HepG2 (cell line): ENCODE measurements around the gene SLC4A11. TPM values are rescaled to one million over a fixed set of nuclear protein-coding genes. Genes with fewer than 3 reads are reported as not detected.
A peak's percentile ranks its signal among the peaks of the same experiment; 100 is the strongest.

Source experiments
- ATRX ChIP-seq: sonication (generic); formaldehyde crosslinking; IDR thresholded peaks from 2 replicates; pipeline ENCODE4 v1.4.0; 2020; ENCODE audit warnings: missing genetic modification reagents, borderline replicate concordance
- HMG20B ChIP-seq: conservative IDR thresholded peaks from 2 replicates; pipeline ENCODE4 v1.6.1; 2016; ENCODE audit warnings: missing genetic modification reagents, missing compliant biosample characterization
- ISX ChIP-seq: sonication (generic); formaldehyde crosslinking; conservative IDR thresholded peaks from 2 replicates; pipeline ENCODE4 v1.5.0; 2020; ENCODE audit warnings: missing genetic modification reagents
- PAX8 ChIP-seq: sonication (generic); formaldehyde crosslinking; IDR thresholded peaks from 2 replicates; pipeline ENCODE4 v1.8.0; 2022; ENCODE audit warnings: mild to moderate bottlenecking, missing genetic modification reagents, borderline replicate concordance
- PPARG ChIP-seq: conservative IDR thresholded peaks from 2 replicates; pipeline ENCODE4 v1.6.1; 2016; ENCODE audit warnings: missing biosample characterization, missing genetic modification reagents
- PTBP1 ChIP-seq: fragments of 200-400 bp; formaldehyde crosslinking; IDR thresholded peaks from 2 replicates; pipeline ENCODE4 v1.6.1; 2018; ENCODE audit warnings: low read length, low read depth; ENCODE audit not compliant: poor library complexity, severe bottlenecking
- RAD21 ChIP-seq: fragments of 450-650 bp; formaldehyde crosslinking; IDR thresholded peaks from 2 replicates; pipeline ENCODE4 v1.5.0; 2020; ENCODE audit warnings: mild to moderate bottlenecking
- RFX3 ChIP-seq: IDR thresholded peaks from 2 replicates; pipeline ENCODE4 v1.6.1; 2016; ENCODE audit warnings: missing biosample characterization, missing genetic modification reagents
- SP4 ChIP-seq: sonication (generic); formaldehyde crosslinking; IDR thresholded peaks from 2 replicates; pipeline ENCODE4 v1.8.1; 2023; ENCODE audit warnings: mild to moderate bottlenecking, missing genetic modification reagents
- SPEN ChIP-seq: sonication (generic); formaldehyde crosslinking; IDR thresholded peaks from 2 replicates; pipeline ENCODE4 v1.5.1; 2020; ENCODE audit warnings: low read depth, mild to moderate bottlenecking, missing genetic modification reagents
- TMF1 ChIP-seq: sonication (generic); formaldehyde crosslinking; IDR thresholded peaks from 2 replicates; pipeline ENCODE4 v1.8.1; 2022; ENCODE audit warnings: low read depth, missing genetic modification reagents
- ZMYM2 ChIP-seq: sonication (generic); formaldehyde crosslinking; IDR thresholded peaks from 2 replicates; pipeline ENCODE4 v1.8.0; 2022; ENCODE audit warnings: mild to moderate bottlenecking, missing genetic modification reagents
- ZNF160 ChIP-seq: sonication (generic); formaldehyde crosslinking; IDR thresholded peaks from 2 replicates; pipeline ENCODE4 v1.8.0; 2022; ENCODE audit warnings: mild to moderate bottlenecking, inconsistent platforms, missing genetic modification reagents
- ZNF704 ChIP-seq: sonication (generic); formaldehyde crosslinking; IDR thresholded peaks from 2 replicates; pipeline ENCODE4 v1.8.1; 2023; ENCODE audit warnings: mild to moderate bottlenecking, inconsistent platforms, moderate library complexity, missing genetic modification reagents, borderline replicate concordance
- ZNF768 ChIP-seq: sonication (generic); formaldehyde crosslinking; IDR thresholded peaks from 2 replicates; pipeline ENCODE4 v1.4.0; 2020; ENCODE audit warnings: missing genetic modification reagents
- polyA plus RNA-seq, 8 experiments: library from polyadenylated mRNA; depleted of rRNA in 3 of 8; stranded (reverse) in 7 of 8; unstranded in 1 of 8; fragments of >200 nt; fragmentation: Illumina TruSeq in 4 of 8; extraction: Trizol in 4 of 8; gene quantifications; 2 replicates each; pipeline versions ENCODE4 v1.2.1 to v1.2.3, GENCODE V29; 2011 to 2016; ENCODE audit warnings: low read depth in 4 of 8, missing spikeins in 1 of 8, mixed read lengths in 1 of 8; ENCODE audit not compliant: insufficient read depth in 1 of 8
- total RNA-seq, 5 experiments: library from RNA; depleted of rRNA; stranded (reverse); fragments of >200 nt; fragmentation: Illumina TruSeq; extraction: Trizol; gene quantifications; 2 replicates each; pipeline ENCODE4 v1.2.3, GENCODE V29; 2016; ENCODE audit warnings: low read depth in 1 of 5
- TF ChIP-seq, protein P1 (sequence below), 2 experiments: sonication (generic) in 1 of 2; formaldehyde crosslinking in 1 of 2; IDR thresholded peaks; 2 replicates each; pipeline versions ENCODE4 v1.6.1 to v1.9.0; 2014 to 2022; ENCODE audit warnings: antibody characterized with exemption in 1 of 2, borderline replicate concordance in 1 of 2, inconsistent platforms in 1 of 2, low read depth in 1 of 2, missing genetic modification reagents in 1 of 2
- TF ChIP-seq, protein P2 (sequence below): sonication (generic); formaldehyde crosslinking; IDR thresholded peaks from 2 replicates; pipeline ENCODE4 v1.9.0; 2021; ENCODE audit warnings: missing genetic modification reagents, mild to moderate bottlenecking, borderline replicate concordance
- TF ChIP-seq, protein P3 (sequence below): sonication (generic); formaldehyde crosslinking; IDR thresholded peaks from 2 replicates; pipeline ENCODE4 v1.5.1; 2020; ENCODE audit warnings: missing genetic modification reagents, mild to moderate bottlenecking, borderline replicate concordance

SLC4A11 gene
- total and polyA plus RNA-seq, 2 of the 13 experiments (the other 11 are each of a cell fraction or from before 2014, with no cell fraction given) = 3.9 to 27.0 TPM

- TF ChIP-seq, protein P1, sequence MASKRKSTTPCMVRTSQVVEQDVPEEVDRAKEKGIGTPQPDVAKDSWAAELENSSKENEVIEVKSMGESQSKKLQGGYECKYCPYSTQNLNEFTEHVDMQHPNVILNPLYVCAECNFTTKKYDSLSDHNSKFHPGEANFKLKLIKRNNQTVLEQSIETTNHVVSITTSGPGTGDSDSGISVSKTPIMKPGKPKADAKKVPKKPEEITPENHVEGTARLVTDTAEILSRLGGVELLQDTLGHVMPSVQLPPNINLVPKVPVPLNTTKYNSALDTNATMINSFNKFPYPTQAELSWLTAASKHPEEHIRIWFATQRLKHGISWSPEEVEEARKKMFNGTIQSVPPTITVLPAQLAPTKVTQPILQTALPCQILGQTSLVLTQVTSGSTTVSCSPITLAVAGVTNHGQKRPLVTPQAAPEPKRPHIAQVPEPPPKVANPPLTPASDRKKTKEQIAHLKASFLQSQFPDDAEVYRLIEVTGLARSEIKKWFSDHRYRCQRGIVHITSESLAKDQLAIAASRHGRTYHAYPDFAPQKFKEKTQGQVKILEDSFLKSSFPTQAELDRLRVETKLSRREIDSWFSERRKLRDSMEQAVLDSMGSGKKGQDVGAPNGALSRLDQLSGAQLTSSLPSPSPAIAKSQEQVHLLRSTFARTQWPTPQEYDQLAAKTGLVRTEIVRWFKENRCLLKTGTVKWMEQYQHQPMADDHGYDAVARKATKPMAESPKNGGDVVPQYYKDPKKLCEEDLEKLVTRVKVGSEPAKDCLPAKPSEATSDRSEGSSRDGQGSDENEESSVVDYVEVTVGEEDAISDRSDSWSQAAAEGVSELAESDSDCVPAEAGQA (IDR thresholded peaks at IDR 0.05; ENCODE audit: low read depth) = no peak
- TF ChIP-seq, protein P1 (CRISPR knock-in tag; IDR thresholded peaks at IDR 0.05; ENCODE audit: borderline replicate concordance) = no peak
- TF ChIP-seq ISX (CRISPR knock-in tag) = no peak
- peak; percentile 70; the same call in 1 of the 2 replicates for TF ChIP-seq RAD21 (CRISPR knock-in tag)
- TF ChIP-seq HMG20B (CRISPR knock-in tag) = 0 out of 2 replicates have a peak, but pooled peaks have one; percentile 16
- peak; percentile 75 for TF ChIP-seq ZNF768
- TF ChIP-seq, protein P2, sequence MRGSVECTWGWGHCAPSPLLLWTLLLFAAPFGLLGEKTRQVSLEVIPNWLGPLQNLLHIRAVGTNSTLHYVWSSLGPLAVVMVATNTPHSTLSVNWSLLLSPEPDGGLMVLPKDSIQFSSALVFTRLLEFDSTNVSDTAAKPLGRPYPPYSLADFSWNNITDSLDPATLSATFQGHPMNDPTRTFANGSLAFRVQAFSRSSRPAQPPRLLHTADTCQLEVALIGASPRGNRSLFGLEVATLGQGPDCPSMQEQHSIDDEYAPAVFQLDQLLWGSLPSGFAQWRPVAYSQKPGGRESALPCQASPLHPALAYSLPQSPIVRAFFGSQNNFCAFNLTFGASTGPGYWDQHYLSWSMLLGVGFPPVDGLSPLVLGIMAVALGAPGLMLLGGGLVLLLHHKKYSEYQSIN = no peak
- 0 out of 2 replicates have a peak, but pooled peaks have one; percentile 5 for TF ChIP-seq ZNF704 (CRISPR knock-in tag)
- no peak for TF ChIP-seq TMF1 (CRISPR knock-in tag)
- peak; percentile 11; the same call in 1 of the 2 replicates for TF ChIP-seq ZNF160 (CRISPR knock-in tag)
- no peak for TF ChIP-seq PTBP1
- TF ChIP-seq SP4 = peak; percentile 75
- TF ChIP-seq, protein P3, sequence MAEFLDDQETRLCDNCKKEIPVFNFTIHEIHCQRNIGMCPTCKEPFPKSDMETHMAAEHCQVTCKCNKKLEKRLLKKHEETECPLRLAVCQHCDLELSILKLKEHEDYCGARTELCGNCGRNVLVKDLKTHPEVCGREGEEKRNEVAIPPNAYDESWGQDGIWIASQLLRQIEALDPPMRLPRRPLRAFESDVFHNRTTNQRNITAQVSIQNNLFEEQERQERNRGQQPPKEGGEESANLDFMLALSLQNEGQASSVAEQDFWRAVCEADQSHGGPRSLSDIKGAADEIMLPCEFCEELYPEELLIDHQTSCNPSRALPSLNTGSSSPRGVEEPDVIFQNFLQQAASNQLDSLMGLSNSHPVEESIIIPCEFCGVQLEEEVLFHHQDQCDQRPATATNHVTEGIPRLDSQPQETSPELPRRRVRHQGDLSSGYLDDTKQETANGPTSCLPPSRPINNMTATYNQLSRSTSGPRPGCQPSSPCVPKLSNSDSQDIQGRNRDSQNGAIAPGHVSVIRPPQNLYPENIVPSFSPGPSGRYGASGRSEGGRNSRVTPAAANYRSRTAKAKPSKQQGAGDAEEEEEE = peak; percentile 24; the same call in 1 of the 2 replicates
- no peak for TF ChIP-seq RFX3 (CRISPR knock-in tag)
- TF ChIP-seq PPARG (CRISPR knock-in tag) = 0 out of 2 replicates have a peak, but pooled peaks have one; percentile 65
- no peak for TF ChIP-seq ATRX (CRISPR knock-in tag)
- TF ChIP-seq PAX8 (CRISPR knock-in tag) = no peak; the same call in 1 of the 2 replicates
- TF ChIP-seq SPEN (CRISPR knock-in tag) = peak; percentile 85; the same call in 1 of the 2 replicates
- peak; percentile 93 for TF ChIP-seq ZMYM2 (CRISPR knock-in tag)
Observed at GRCh38 chr20:3231889-3232588, 7.0 kb downstream of the SLC4A11 start (continued).
